Erythroblast (primary cell): ENCODE results near the gene SLC38A9.

Experiments used
- GATA1 ChIP-seq: IDR thresholded peaks from 2 replicates; pipeline ENCODE4 v1.6.1; 2011; ENCODE audit warnings: low read depth, mild to moderate bottlenecking, control low read depth, low read length, moderate library complexity
- POLR2A ChIP-seq: IDR thresholded peaks from 2 replicates; pipeline ENCODE4 v1.6.1; 2011; ENCODE audit warnings: mild to moderate bottlenecking, low read length

GRCh38 chr5:55747778-55748318 lies 35.7 kb upstream of the SLC38A9 start:
- TF ChIP-seq POLR2A: no peak
- no peak for TF ChIP-seq GATA1
